CD4-positive, alpha-beta T cell treated with Interleukin-15 for 1 hour (primary cell): ENCODE results near the gene ADD3.
"Not testable (repeated sequence)": the region's sequence is repeated elsewhere in the genome, so short reads cannot be mapped to it uniquely, and the experiment has no call there.

ENCODE experiments used
- DNase-seq: peaks from one replicate; pipeline ENCODE4 v3.0.0-alpha.2; 2020

ADD3 gene

GRCh38 chr10:109976681-109977080 lies 31.1 kb upstream of the ADD3 start:
- DNase-seq: no peak

- no peak for DNase-seq
Measured at GRCh38 chr10:109977382-109977806, 30.4 kb upstream of the ADD3 start.

- DNase-seq: peak; percentile 58
Measured at GRCh38 chr10:109978481-109978880, 29.3 kb upstream of the ADD3 start.

- DNase-seq: no peak
Measured at GRCh38 chr10:109979215-109979614, 28.6 kb upstream of the ADD3 start.

- DNase-seq: no peak
Measured at GRCh38 chr10:109981650-109982049, 26.1 kb upstream of the ADD3 start.

- no peak for DNase-seq
Measured at GRCh38 chr10:109982123-109982522, 25.7 kb upstream of the ADD3 start.

- no peak for DNase-seq
Measured at GRCh38 chr10:109982812-109983211, 25.0 kb upstream of the ADD3 start.

GRCh38 chr10:109984013-109984412 lies 23.8 kb upstream of the ADD3 start:
- DNase-seq: no peak

GRCh38 chr10:109985768-109986167 lies 22.0 kb upstream of the ADD3 start:
- not testable (repeated sequence) for DNase-seq

GRCh38 chr10:109987452-109988211 lies 20.2 kb upstream of the ADD3 start:
- no peak for DNase-seq

- DNase-seq: no peak
Measured at GRCh38 chr10:109988212-109988596, 19.6 kb upstream of the ADD3 start.

- no peak for DNase-seq
Measured at GRCh38 chr10:109991266-109991855, 16.4 kb upstream of the ADD3 start.

GRCh38 chr10:109992485-109992884 lies 15.3 kb upstream of the ADD3 start:
- DNase-seq: no peak

GRCh38 chr10:109993551-109994330 lies 14.0 kb upstream of the ADD3 start:
- no peak for DNase-seq

GRCh38 chr10:109994711-109995577 lies 12.8 kb upstream of the ADD3 start:
- no peak for DNase-seq

- DNase-seq: no peak
Measured at GRCh38 chr10:109995595-109995994, 12.2 kb upstream of the ADD3 start.

- no peak for DNase-seq
Measured at GRCh38 chr10:109996225-109996624, 11.6 kb upstream of the ADD3 start.

- DNase-seq: no peak
Measured at GRCh38 chr10:109996766-109997171, 11.0 kb upstream of the ADD3 start.

GRCh38 chr10:109997233-109997632 lies 10.6 kb upstream of the ADD3 start:
- DNase-seq: no peak

- no peak for DNase-seq
Measured at GRCh38 chr10:109998513-109998912, 9.3 kb upstream of the ADD3 start.

- no peak for DNase-seq
Measured at GRCh38 chr10:110002801-110003523, 4.8 kb upstream of the ADD3 start.

- no peak for DNase-seq
Measured at GRCh38 chr10:110003524-110003885, 4.3 kb upstream of the ADD3 start.
